HG03045 (cell line): Measurements from ENCODE around the gene CCDC154.

Source experiments
- ATAC-seq: cut with Tn5 transposase; IDR thresholded peaks from one replicate; pipeline ENCODE4 v1.9.1; 2021; ENCODE audit warnings: mild to moderate bottlenecking, moderate library complexity; ENCODE audit not compliant: unreplicated experiment

CCDC154 gene

GRCh38 chr16:1397779-1398178, 46.6 kb downstream of the CCDC154 start:
- no peak for ATAC-seq

GRCh38 chr16:1395444-1396031, 48.8 kb downstream of the CCDC154 start:
- no peak for ATAC-seq

DNA sequence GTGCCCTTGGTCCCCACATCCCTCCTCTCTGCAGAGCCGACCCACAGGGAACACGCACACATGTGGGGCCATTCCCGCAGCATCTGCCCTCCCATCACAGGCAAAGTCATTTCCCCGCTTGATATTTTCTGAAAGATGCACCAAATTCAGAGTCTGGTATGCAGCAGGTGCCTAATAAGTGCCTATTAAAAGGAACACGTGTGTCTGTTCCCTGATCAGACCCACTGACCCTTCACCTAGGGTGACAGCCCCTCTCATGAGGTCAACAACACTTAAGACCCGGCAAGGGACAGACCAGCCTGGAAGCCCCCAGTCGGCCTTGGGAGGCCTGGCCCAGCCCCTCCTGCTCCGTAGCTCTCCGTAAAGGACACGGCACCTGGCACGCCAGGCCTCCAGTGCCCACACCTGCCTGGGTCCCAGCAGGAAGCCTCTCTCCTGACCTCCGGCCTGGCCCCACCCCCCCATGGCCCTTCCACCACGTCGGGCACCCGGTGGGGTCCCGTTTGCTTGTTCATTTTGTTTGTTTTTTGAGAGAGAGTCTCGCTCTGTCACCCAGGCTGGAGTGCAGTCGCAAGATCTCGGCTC, 49.9 kb downstream of the CCDC154 start:
- no peak for ATAC-seq

DNA sequence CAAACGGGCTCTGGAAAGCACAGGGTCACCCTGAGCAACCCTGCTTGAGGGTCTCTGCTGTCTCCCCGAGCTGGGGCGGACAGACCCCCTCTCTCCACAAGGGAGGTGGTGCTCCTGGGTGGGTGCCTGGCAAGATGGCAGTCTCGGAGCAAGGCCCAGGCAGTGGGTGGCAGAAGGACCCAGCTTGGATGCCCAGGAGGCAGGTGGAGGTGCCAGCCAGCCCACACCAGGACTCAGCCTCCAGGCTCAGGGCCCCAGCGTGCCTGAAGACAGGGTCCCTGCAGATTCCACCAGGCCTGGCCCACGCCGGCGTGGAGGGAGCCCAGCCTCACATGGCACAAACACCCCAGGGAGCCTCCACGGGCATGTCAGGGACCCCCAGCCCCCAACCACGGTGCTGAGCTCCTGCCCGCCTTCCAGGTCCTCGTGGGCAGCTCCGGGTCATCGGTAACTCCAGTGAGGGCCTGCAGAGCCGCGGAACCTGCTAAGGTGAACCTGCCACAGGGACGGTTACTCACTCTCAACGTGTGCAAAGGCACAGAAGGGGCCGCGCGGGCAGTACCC, 50.7 kb downstream of the CCDC154 start:
- no peak for ATAC-seq

DNA sequence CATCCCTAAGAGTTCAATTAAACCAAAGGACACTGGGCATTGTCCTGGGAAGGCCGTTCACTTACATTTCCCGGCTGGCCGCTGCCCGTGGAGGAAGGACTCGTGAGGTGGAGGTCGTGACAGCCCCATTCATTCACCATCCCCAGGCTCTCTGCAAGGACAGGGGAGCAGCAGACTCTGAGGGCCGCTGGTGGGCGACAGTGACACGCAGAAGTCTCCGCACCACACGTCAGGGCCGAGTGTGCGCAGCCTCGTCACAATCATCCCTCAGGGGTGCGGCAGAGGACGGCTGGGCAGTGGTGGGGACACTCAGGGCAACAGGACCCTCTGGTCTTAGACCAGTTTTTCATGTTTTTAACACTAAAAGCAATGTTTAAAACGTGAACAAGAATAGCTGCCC, 51.5 kb downstream of the CCDC154 start:
- no peak for ATAC-seq

- no peak for ATAC-seq
These were observed 54.0 kb downstream of the CCDC154 start for GRCh38 chr16:1390239-1390779.

DNA sequence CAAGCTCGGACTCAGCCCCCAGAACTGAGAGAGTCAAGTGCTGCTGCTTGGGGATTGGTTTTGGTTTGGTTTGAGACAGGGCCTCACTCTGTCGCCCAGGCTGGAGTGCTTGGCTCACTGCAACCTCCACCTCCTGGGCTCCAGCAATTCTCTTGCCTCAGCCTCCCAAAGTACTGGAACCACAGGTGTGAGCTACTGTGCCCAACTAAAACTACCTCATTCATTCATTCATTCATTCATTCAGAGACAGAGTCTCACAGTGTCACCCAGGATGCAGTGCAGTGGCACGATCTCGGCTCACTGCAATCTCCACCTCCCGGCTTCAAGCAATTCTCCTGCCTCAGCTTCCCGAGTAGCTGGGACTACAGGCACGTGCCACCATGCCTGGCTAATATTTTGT, 54.6 kb downstream of the CCDC154 start:
- ATAC-seq, result no peak

GRCh38 chr16:1387331-1387730, 57.0 kb downstream of the CCDC154 start:
- ATAC-seq, result no peak

- no peak for ATAC-seq
These were observed 59.1 kb downstream of the CCDC154 start for GRCh38 chr16:1385232-1385631.
